GM12878 (cell line): Measurements from ENCODE around the gene CCDC169. TPM values are rescaled to one million over a fixed set of nuclear protein-coding genes. Genes with fewer than 3 reads are reported as not detected.

Experiments used
- ATAC-seq: fragments of 200-7000 bp; cut with Tn5 transposase; 3 replicates; pipeline ENCODE4 v1.9.1; 2020; ENCODE audit warnings: mild to moderate bottlenecking, moderate library complexity
- BruUV-seq: library from RNA; stranded (reverse); fragments of 400-500 nt; replicated peaks from 2 replicates; lab custom pipeline; 2021; lab: Mats Ljungman, UMichigan
- CTCF ChIA-PET: fragments of 300-600 bp; sonication (Branson Sonifier 250); formaldehyde crosslinking; extraction: SDS; loops from one replicate; lab custom pipeline; 2021; ENCODE audit warnings: inconsistent platforms; lab: Yijun Ruan, JAX
- POLR2A ChIA-PET: fragments of 350-600 bp; formaldehyde crosslinking; extraction: SDS; loops from one replicate; lab custom pipeline; 2021; ENCODE audit warnings: inconsistent platforms; lab: Charles Lee
- RAD21 ChIA-PET: fragments of 300-600 bp; sonication (Branson Sonifier 250); formaldehyde crosslinking; loops from one replicate; lab custom pipeline; 2023; ENCODE audit warnings: antibody characterized with exemption; ENCODE audit not compliant: unreplicated experiment; lab: Charles Lee
- SMC1A ChIA-PET: fragments of 300-600 bp; sonication (Branson Sonifier 250); formaldehyde crosslinking; loops from one replicate; lab custom pipeline; 2023; ENCODE audit not compliant: unreplicated experiment, uncharacterized antibody; lab: Charles Lee
- DNase-seq: peaks from one replicate; pipeline ENCODE4 v3.0.0-alpha.2; 2011; ENCODE audit warnings: low read depth, low spot score
- FAIRE-seq: peaks from 3 replicates; lab custom pipeline; 2011; peaks lifted over from hg19 to GRCh38; lab: Jason Lieb, UNC
- H2AFZ ChIP-seq: 2 replicates; pipeline ENCODE4 v1.6.0; 2011; ENCODE audit warnings: low read depth, low read length, control low read depth; ENCODE audit not compliant: control insufficient read depth
- H3K27ac ChIP-seq: 2 replicates; pipeline ENCODE4 v1.5.1; 2011; ENCODE audit warnings: control low read depth; ENCODE audit not compliant: control insufficient read depth, insufficient read depth
- H3K27me3 ChIP-seq, 2 experiments: replicated peaks in 1 of 2; 2 replicates each; pipeline versions ENCODE4 v1.6.0 to v1.6.1; 2011; ENCODE audit warnings: low read length in 1 of 2; ENCODE audit not compliant: control insufficient read depth in 2 of 2, insufficient read depth in 2 of 2
- H3K36me3 ChIP-seq, 2 experiments: 2 replicates each; pipeline ENCODE4 v1.5.1; 2011; ENCODE audit warnings: low read length in 1 of 2; ENCODE audit not compliant: control insufficient read depth in 2 of 2, insufficient read depth in 2 of 2
- H3K4me1 ChIP-seq: 2 replicates; pipeline ENCODE4 v1.6.1; 2011; ENCODE audit warnings: mild to moderate bottlenecking, low read length, moderate library complexity, mixed read lengths; ENCODE audit not compliant: control insufficient read depth, insufficient read depth
- H3K4me2 ChIP-seq: 2 replicates; pipeline ENCODE4 v1.6.0; 2011; ENCODE audit warnings: control low read depth; ENCODE audit not compliant: control insufficient read depth, insufficient read depth
- H3K4me3 ChIP-seq: fragments of 200-600 bp; sonication (generic); 2 replicates; pipeline ENCODE4 v1.5.1; 2016
- H3K79me2 ChIP-seq: 2 replicates; pipeline ENCODE4 v1.6.0; 2011; ENCODE audit warnings: low read length; ENCODE audit not compliant: control insufficient read depth, insufficient read depth
- H3K9ac ChIP-seq: 2 replicates; pipeline ENCODE4 v1.8.0; 2011; ENCODE audit warnings: low read length, control low read depth, mixed read lengths; ENCODE audit not compliant: control insufficient read depth, insufficient read depth
- H3K9me3 ChIP-seq: replicated peaks from 3 replicates; pipeline ENCODE4 v1.5.1; 2011; ENCODE audit warnings: mild to moderate bottlenecking, low read length; ENCODE audit not compliant: control insufficient read depth, insufficient read depth
- H4K20me1 ChIP-seq: 2 replicates; pipeline ENCODE4 v1.6.0; 2011; ENCODE audit not compliant: control insufficient read depth, insufficient read depth
- ATF7 ChIP-seq: fragments of 450-650 bp; IDR thresholded peaks from 2 replicates; pipeline ENCODE4 v1.6.1; 2016; ENCODE audit warnings: low read depth, mild to moderate bottlenecking
- BCLAF1 ChIP-seq: fragments of 450-650 bp; IDR thresholded peaks from 2 replicates; pipeline ENCODE4 v1.6.1; 2017; ENCODE audit warnings: antibody characterized with exemption, mild to moderate bottlenecking, moderate library complexity
- CUX1 ChIP-seq: IDR thresholded peaks from 2 replicates; pipeline ENCODE4 v1.6.1; 2012; ENCODE audit warnings: improper control_type of control experiment, low read depth, low read length; ENCODE audit not compliant: insufficient replicate concordance
- EZH2 ChIP-seq: IDR thresholded peaks from 2 replicates; pipeline ENCODE4 v1.6.1; 2012; ENCODE audit warnings: low read depth, mild to moderate bottlenecking, control low read depth, inconsistent platforms, low read length, borderline replicate concordance; ENCODE audit not compliant: control insufficient read depth
- JUNB ChIP-seq: IDR thresholded peaks from 2 replicates; pipeline ENCODE4 v1.6.1; 2016; ENCODE audit warnings: antibody characterized with exemption, mild to moderate bottlenecking
- MEF2A ChIP-seq: IDR thresholded peaks from 2 replicates; pipeline ENCODE4 v1.6.1; 2011; ENCODE audit warnings: low read depth, mild to moderate bottlenecking, low read length, moderate library complexity; ENCODE audit not compliant: insufficient read depth
- NKRF ChIP-seq: fragments of 450-650 bp; conservative IDR thresholded peaks from 2 replicates; pipeline ENCODE4 v1.6.1; 2017; ENCODE audit warnings: mild to moderate bottlenecking, moderate library complexity
- PBX3 ChIP-seq: IDR thresholded peaks from 2 replicates; pipeline ENCODE4 v1.6.1; 2011; ENCODE audit warnings: mild to moderate bottlenecking, low read depth, low read length, moderate library complexity; ENCODE audit not compliant: insufficient replicate concordance
- SPI1 ChIP-seq: IDR thresholded peaks from 2 replicates; pipeline ENCODE4 v1.6.1; 2011; ENCODE audit warnings: low read depth, mild to moderate bottlenecking, low read length, moderate library complexity, borderline replicate concordance; ENCODE audit not compliant: insufficient read depth
- TCF7 ChIP-seq: IDR thresholded peaks from 2 replicates; pipeline ENCODE4 v1.6.1; 2014; ENCODE audit warnings: antibody characterized with exemption, borderline replicate concordance
- ZNF217 ChIP-seq: fragments of 450-650 bp; IDR thresholded peaks from 2 replicates; pipeline ENCODE4 v1.6.1; 2017; ENCODE audit warnings: antibody characterized with exemption, mild to moderate bottlenecking
- WGBS: methylation state at CpG from one replicate; pipeline ENCODE4 v1.1.6; 2016; ENCODE audit warnings: low lambda C conversion rate; ENCODE audit not compliant: insufficient replicate concordance, insufficient coverage; ENCODE audit errors: missing lambda C conversion rate; 5-methylcytosine and 5-hydroxymethylcytosine counted together
- in situ Hi-C: fragments of 300-500 bp; cut with MboI; formaldehyde crosslinking; loops from 9 replicates; pipeline ENCODE4 v1.14.3; 2018; ENCODE audit warnings: mixed read lengths
- intact Hi-C: fragments of 100-400 bp; cut with micrococcal nuclease; formaldehyde crosslinking; loops from one replicate; pipeline ENCODE4 v1.14.2; 2022; ENCODE audit not compliant: unreplicated experiment
- polyA plus RNA-seq, 11 experiments: library from polyadenylated mRNA; depleted of rRNA in 4 of 11; unstranded in 6 of 11; stranded (reverse) in 5 of 11; fragments of >200 nt; fragmentation: Nextera tagmentation in 4 of 11; fragmentation: Illumina TruSeq in 1 of 11; extraction: Ambion mirVana in 4 of 11; extraction: Trizol in 1 of 11; gene quantifications; 1 replicate in 1 of 11; 2 replicates in 10 of 11; pipeline versions ENCODE4 v1.2.1 to v1.2.3, GENCODE V29; 2011 to 2016; ENCODE audit warnings: inconsistent platforms in 2 of 11, missing spikeins in 2 of 11, low read depth in 1 of 11
- total RNA-seq, 4 experiments: library from RNA; depleted of rRNA in 3 of 4; stranded (reverse); fragments of >200 nt in 3 of 4; fragmentation: Illumina TruSeq in 1 of 4; extraction: Trizol in 1 of 4; gene quantifications; 2 replicates each; pipeline versions ENCODE4 v1.2.1 to v1.2.3, GENCODE V29; 2013 to 2021

Gene CCDC169
- total and polyA plus RNA-seq, 10 of the 15 experiments (the other 5 are each of a cell fraction or from before 2014, with no cell fraction given): 0.13 to 1.4 (median 0.24) TPM; not detected in 4

GRCh38 chr13:36325912-36326311, 28.3 kb upstream of the CCDC169 start:
- Histone ChIP-seq H3K4me1 (no peaks in the 10 kb centered on the region), H2AFZ (no peak overlapping the region), H3K9ac (no peak overlapping the region), H4K20me1 (no peaks in the 10 kb centered on the region), H3K27me3 (no peaks in the 10 kb centered on the region), H3K4me2 (no peak overlapping the region), H3K36me3 (no peaks in the 10 kb centered on the region), H3K79me2 (no peaks in the 10 kb centered on the region), H3K9me3 (no peaks in the 10 kb centered on the region), H3K27ac (no peak overlapping the region), H3K4me3 (no peak overlapping the region)
- in situ Hi-C loops: no loop called here
- intact Hi-C loops: no loop called here
- DNase-seq (no peak), ATAC-seq (no peak), FAIRE-seq (no peak)
- ChIA-PET POLR2A (no interaction called here), RAD21 (no interaction called here), CTCF (interaction anchor here (1.0 to 2.1 kb wide), 5 partner anchors 11 to 42 kb away, joined by 3 to 9 read pairs (median 3); no protein-coding TSS in a partner anchor), SMC1A (interaction anchor here (0.9 to 1.9 kb wide), 2 partner anchors 19 to 100 kb away, joined by 3 to 4 read pairs; no protein-coding TSS in a partner anchor)
- BruUV-seq: no TSS peak
- WGBS: 0% methylated on average over 1 of the region's 1 CpG
- TF ChIP-seq SPI1 (no peak), ATF7 (no peak), MEF2A (no peak), BCLAF1 (no peak), NKRF (no peak), PBX3 (no peak), ZNF217 (no peak), EZH2 (no peak), CUX1 (no peak), TCF7 (no peak), JUNB (no peak)
